H1 (cell line): ENCODE measurements around the gene IGSF9. TPM values are rescaled to one million over a fixed set of nuclear protein-coding genes. Genes with fewer than 3 reads are reported as not detected.

Source experiments
- CTCF ChIA-PET: fragments of 300-600 bp; sonication (Branson Sonifier 250); formaldehyde crosslinking; loops from one replicate; lab custom pipeline; 2021; ENCODE audit not compliant: partially characterized antibody; lab: Charles Lee
- POLR2A ChIA-PET: fragments of 300-600 bp; sonication (Branson Sonifier 250); formaldehyde crosslinking; loops from one replicate; lab custom pipeline; 2021; ENCODE audit warnings: inconsistent platforms; ENCODE audit not compliant: partially characterized antibody; lab: Charles Lee
- DNase-seq, 2 experiments: peaks; one replicate each; pipeline versions ENCODE4 v3.0.0 to v3.0.0-alpha.2; 2010 to 2022; ENCODE audit warnings: low spot score in 2 of 2, low read depth in 1 of 2, mixed read lengths in 1 of 2
- FAIRE-seq: peaks from 2 replicates; lab custom pipeline; 2011; peaks lifted over from hg19 to GRCh38; lab: Jason Lieb, UNC
- H2AFZ ChIP-seq: 2 replicates; pipeline ENCODE4 v1.8.1; 2012; ENCODE audit warnings: low read length, inconsistent platforms
- H2AK5ac ChIP-seq: 2 replicates; pipeline ENCODE4 v1.6.1; 2013; ENCODE audit warnings: low read depth, low read length
- H2BK120ac ChIP-seq: replicated peaks from 2 replicates; pipeline ENCODE3; 2013; ENCODE audit warnings: low read depth, low read length, inconsistent platforms
- H2BK12ac ChIP-seq: 2 replicates; pipeline ENCODE4 v1.6.1; 2013; ENCODE audit warnings: low read depth, low read length
- H2BK15ac ChIP-seq: 2 replicates; pipeline ENCODE4 v1.6.1; 2013; ENCODE audit warnings: low read length
- H2BK20ac ChIP-seq: 2 replicates; pipeline ENCODE4 v1.6.1; 2013; ENCODE audit warnings: low read length
- H2BK5ac ChIP-seq: 2 replicates; pipeline ENCODE4 v1.6.1; 2013; ENCODE audit warnings: low read depth, low read length
- H3K14ac ChIP-seq: 2 replicates; pipeline ENCODE4 v1.6.1; 2013; ENCODE audit warnings: inconsistent platforms; ENCODE audit not compliant: insufficient read length
- H3K18ac ChIP-seq: 2 replicates; pipeline ENCODE4 v1.6.1; 2013; ENCODE audit warnings: low read length; ENCODE audit errors: extremely low read depth
- H3K23ac ChIP-seq: 2 replicates; pipeline ENCODE4 v1.6.1; 2013; ENCODE audit warnings: inconsistent platforms; ENCODE audit not compliant: insufficient read length
- H3K23me2 ChIP-seq: 2 replicates; pipeline ENCODE4 v1.6.1; 2013; ENCODE audit warnings: low read depth, low read length
- H3K27ac ChIP-seq: 2 replicates; pipeline ENCODE4 v1.6.1; 2011; ENCODE audit warnings: low read depth, low read length, inconsistent platforms
- H3K27me3 ChIP-seq, 4 experiments: replicated peaks in 1 of 4; 1 replicate in 1 of 4; 2 replicates in 3 of 4; pipeline versions ENCODE4 v1.6.1 to v1.8.1; 2011 to 2013; ENCODE audit warnings: low read length in 3 of 4, mild to moderate bottlenecking in 3 of 4, inconsistent platforms in 2 of 4, mixed read lengths in 2 of 4, moderate library complexity in 1 of 4; ENCODE audit not compliant: control insufficient read depth in 3 of 4, insufficient read depth in 3 of 4; ENCODE audit errors: extremely low read depth in 1 of 4
- H3K36me3 ChIP-seq, 4 experiments: 2 replicates each; pipeline versions ENCODE4 v1.6.1 to v1.8.1; 2011 to 2013; ENCODE audit warnings: mild to moderate bottlenecking in 4 of 4, low read length in 3 of 4, moderate library complexity in 2 of 4, control low read depth in 1 of 4, inconsistent platforms in 1 of 4; ENCODE audit not compliant: insufficient read depth in 4 of 4, control insufficient read depth in 2 of 4
- H3K4ac ChIP-seq: replicated peaks from 2 replicates; pipeline ENCODE3; 2013; ENCODE audit warnings: low read length, low read depth, mixed read lengths, inconsistent platforms; ENCODE audit not compliant: insufficient read length
- H3K4me1 ChIP-seq, 4 experiments: replicated peaks in 1 of 4; 1 replicate in 1 of 4; 2 replicates in 3 of 4; pipeline versions ENCODE4 v1.6.1 to v1.8.1; 2011 to 2013; ENCODE audit warnings: low read length in 3 of 4, inconsistent platforms in 2 of 4, mixed read lengths in 1 of 4; ENCODE audit not compliant: insufficient read depth in 4 of 4, control insufficient read depth in 3 of 4
- H3K4me2 ChIP-seq, 2 experiments: 2 replicates each; pipeline versions ENCODE4 v1.6.1 to v1.8.1; 2011 to 2013; ENCODE audit warnings: low read depth in 2 of 2, low read length in 2 of 2, control low read depth in 1 of 2, inconsistent platforms in 1 of 2, mild to moderate bottlenecking in 1 of 2; ENCODE audit not compliant: insufficient read depth in 1 of 2
- H3K4me3 ChIP-seq, 4 experiments: fragments of 200-600, 300-600 bp in 1 of 4; sonication (generic), shearing (Covaris generic), sonication (Bioruptor Twin) in 1 of 4; 2 replicates each; pipeline versions ENCODE4 v1.5.1 to v1.8.1; 2011 to 2016; ENCODE audit warnings: low read length in 4 of 4, low read depth in 3 of 4, control low read depth in 2 of 4, inconsistent platforms in 2 of 4, mild to moderate bottlenecking in 2 of 4, mixed read lengths in 1 of 4, moderate library complexity in 1 of 4; ENCODE audit not compliant: insufficient read depth in 2 of 4; ENCODE audit errors: extremely low read depth in 1 of 4
- H3K56ac ChIP-seq: replicated peaks from 2 replicates; pipeline ENCODE3; 2013; ENCODE audit warnings: low read depth, mild to moderate bottlenecking, mixed read lengths, low read length, inconsistent platforms; ENCODE audit not compliant: insufficient read length
- H3K79me1 ChIP-seq: 2 replicates; pipeline ENCODE4 v1.6.1; 2013; ENCODE audit warnings: low read depth, low read length, control low read depth
- H3K79me2 ChIP-seq, 2 experiments: 2 replicates each; pipeline versions ENCODE4 v1.6.1 to v1.8.1; 2012 to 2013; ENCODE audit warnings: low read length in 2 of 2, mild to moderate bottlenecking in 2 of 2, inconsistent platforms in 1 of 2; ENCODE audit not compliant: insufficient read depth in 2 of 2, control insufficient read depth in 1 of 2
- H3K9ac ChIP-seq, 4 experiments: replicated peaks in 1 of 4; 1 replicate in 1 of 4; 2 replicates in 3 of 4; pipeline versions ENCODE4 v1.6.1 to v1.8.1; 2011 to 2013; ENCODE audit warnings: low read depth in 3 of 4, low read length in 3 of 4, control low read depth in 2 of 4, mild to moderate bottlenecking in 2 of 4, moderate library complexity in 2 of 4, inconsistent platforms in 1 of 4; ENCODE audit errors: extremely low read depth in 1 of 4
- H3K9me3 ChIP-seq, 2 experiments: 2 replicates each; pipeline versions ENCODE4 v1.6.1 to v1.8.1; 2012 to 2013; ENCODE audit warnings: mild to moderate bottlenecking in 2 of 2, moderate library complexity in 2 of 2, control low read depth in 1 of 2, inconsistent platforms in 1 of 2, low read depth in 1 of 2, low read length in 1 of 2, mixed read lengths in 1 of 2; ENCODE audit not compliant: insufficient read depth in 2 of 2
- H4K20me1 ChIP-seq, 2 experiments: replicated peaks in 1 of 2; 2 replicates each; pipeline versions ENCODE3 to v1.8.1; 2011 to 2013; ENCODE audit warnings: inconsistent platforms in 2 of 2, low read length in 2 of 2, mild to moderate bottlenecking in 1 of 2; ENCODE audit not compliant: insufficient read depth in 2 of 2, control insufficient read depth in 1 of 2
- H4K5ac ChIP-seq: 2 replicates; pipeline ENCODE4 v1.6.1; 2013; ENCODE audit warnings: low read length, low read depth, mixed read lengths, inconsistent platforms; ENCODE audit not compliant: insufficient read length
- H4K8ac ChIP-seq: 2 replicates; pipeline ENCODE4 v1.8.0; 2013; ENCODE audit warnings: mild to moderate bottlenecking, moderate library complexity, low read length, inconsistent platforms; ENCODE audit not compliant: insufficient read depth; ENCODE audit errors: extremely low read depth
- H4K91ac ChIP-seq: replicated peaks from 2 replicates; pipeline ENCODE3; 2013; ENCODE audit warnings: low read length, mixed read lengths, inconsistent platforms; ENCODE audit not compliant: insufficient read length
- JUND ChIP-seq: IDR thresholded peaks from 2 replicates; pipeline ENCODE4 v1.6.1; 2011; ENCODE audit warnings: mild to moderate bottlenecking, improper control_type of control experiment, low read length
- MAFK ChIP-seq: IDR thresholded peaks from 2 replicates; pipeline ENCODE4 v1.6.1; 2012; ENCODE audit warnings: low read depth, mild to moderate bottlenecking, improper control_type of control experiment, low read length
- TEAD4 ChIP-seq: IDR thresholded peaks from 2 replicates; pipeline ENCODE4 v1.6.1; 2012; ENCODE audit warnings: low read depth, low read length, inconsistent platforms, mixed read lengths
- WGBS, 2 experiments: shearing (Covaris generic) in 1 of 2; methylation state at CpG; one replicate each; pipeline versions ENCODE4 v1.1.6 to v1.1.7; 2013 to 2015; ENCODE audit warnings: low lambda C conversion rate in 2 of 2, mixed read lengths in 2 of 2, inconsistent platforms in 1 of 2, low coverage in 1 of 2, missing lambda C conversion rate in 1 of 2; ENCODE audit not compliant: insufficient replicate concordance in 2 of 2, insufficient coverage in 1 of 2, insufficient read length in 1 of 2; ENCODE audit errors: extremely low coverage in 1 of 2, missing lambda C conversion rate in 1 of 2; 5-methylcytosine and 5-hydroxymethylcytosine counted together
- polyA plus RNA-seq, 7 experiments: library from polyadenylated mRNA; depleted of rRNA in 3 of 7; stranded (reverse) in 5 of 7; unstranded in 2 of 7; fragments of >200 nt in 5 of 7; fragments of 200-250 nt in 2 of 7; gene quantifications; 1 replicate in 5 of 7; 2 replicates in 1 of 7; 4 replicates in 1 of 7; pipeline versions ENCODE4 v1.2.1 to v1.2.3, GENCODE V29; 2011 to 2013; ENCODE audit warnings: missing spikeins in 2 of 7, mixed read lengths in 2 of 7
- total RNA-seq: library from RNA; stranded (reverse); fragmentation: NEBNext Ultra II Directional; extraction: Animal tissue kit (Norgen Biotek cat#: 25700); gene quantifications from 2 replicates; pipeline ENCODE4 v1.2.1, GENCODE V29; 2021

IGSF9 gene
- total and polyA plus RNA-seq, 2 of the 8 experiments (the other 6 are each of a cell fraction or from before 2014, with no cell fraction given) = 10.9 to 28.1 TPM

DNA sequence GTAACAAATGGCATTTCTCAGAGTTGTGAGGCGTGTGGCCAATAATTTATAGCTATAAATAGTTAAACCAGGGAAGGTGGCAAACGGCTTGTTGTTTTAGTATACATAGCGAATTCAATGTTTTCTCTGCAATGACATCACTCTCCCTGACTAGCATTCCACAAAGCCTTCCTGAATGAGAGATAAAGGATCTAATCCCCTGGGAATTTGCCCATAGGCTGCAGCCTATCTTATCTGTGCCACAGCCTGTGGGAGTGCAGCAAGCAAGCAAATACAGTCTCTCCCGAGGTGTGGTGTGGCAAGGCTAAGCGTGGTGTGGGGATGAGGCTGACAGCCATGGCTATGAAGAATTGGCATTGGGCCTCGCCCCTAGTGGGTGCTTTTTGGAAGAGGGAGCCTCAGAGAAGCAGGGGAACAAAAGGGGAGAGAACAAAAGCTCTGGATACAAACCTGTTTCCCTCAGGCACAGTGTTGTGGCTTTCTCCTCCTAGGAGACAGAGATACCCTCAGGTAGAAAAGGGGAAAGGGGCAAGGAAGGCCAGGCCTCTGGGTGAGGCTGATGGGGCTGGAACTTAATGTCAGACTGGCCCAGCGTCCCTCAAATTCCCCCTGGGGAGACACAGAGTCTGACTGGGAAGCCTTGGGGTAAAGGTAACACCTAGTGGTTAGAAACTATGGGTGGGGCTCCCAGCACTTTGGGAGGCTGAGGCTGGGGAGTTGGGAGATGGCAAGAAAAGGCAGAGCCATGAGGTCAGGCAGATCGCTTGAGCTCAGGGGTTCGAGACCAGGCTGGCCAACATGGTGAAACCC, 29.0 kb downstream of the IGSF9 start:
- H3K23me2 ChIP-seq = no peaks in the 10 kb centered on the region
- peak overlapping the region; percentile 10; the same call in 1 of the 2 replicates for H2AK5ac ChIP-seq
- H4K5ac ChIP-seq = no peak overlapping the region
- ChIA-PET CTCF (interaction anchor here (0.6 to 7.5 kb wide), 15 partner anchors 7 to 126 kb away, joined by 3 to 43 read pairs (median 4); partner anchors contain the start of genes FCRL6 and IGSF9), POLR2A (interaction anchor here (1.1 to 3.0 kb wide), 4 partner anchors 8 to 114 kb away, joined by 3 to 14 read pairs (median 4); partner anchors contain the start of genes CFAP45 and TAGLN2)
- DNase-seq (no peak), FAIRE-seq (no peak)
- no peak overlapping the region; the same call in 1 of the 2 replicates for H3K18ac ChIP-seq
- H3K23ac ChIP-seq = no peak overlapping the region
- peak overlapping the region; percentile 6; the same call in 1 of the 2 replicates for H2BK20ac ChIP-seq
- peak overlapping the region; percentile 81; the same call in 1 of the 2 replicates for H4K8ac ChIP-seq
- H3K27ac ChIP-seq = peak overlapping the region; percentile 58
- H3K4ac ChIP-seq = peak overlapping the region; percentile 75
- peaks cover 9 to 23% (median 15%) of the 10 kb centered on the region in 4 experiments for H3K4me1 ChIP-seq
- H3K27me3 ChIP-seq = no peaks in the 10 kb centered on the region
- no peaks in the 10 kb centered on the region for H3K79me1 ChIP-seq
- H3K4me2 ChIP-seq = peak overlapping the region in 1 of 2 experiments; percentile 6; a peak in 1 of 4 replicates
- no peaks in the 10 kb centered on the region for H3K9me3 ChIP-seq
- H3K4me3 ChIP-seq = no peak overlapping the region
- no peak overlapping the region for H2AFZ ChIP-seq
- H3K14ac ChIP-seq = no peak overlapping the region
- H2BK15ac ChIP-seq = peak overlapping the region; percentile 65; the same call in 1 of the 2 replicates
- TF ChIP-seq MAFK = no peak
- TF ChIP-seq TEAD4 = peak; percentile 23; the same call in 1 of the 2 replicates
- 0 out of 2 replicates have a peak, but pooled peaks have one; percentile 54 for TF ChIP-seq JUND
- peak overlapping the region in 2 of 4 experiments; percentile 42 to 48; a peak in 4 of 7 replicates for H3K9ac ChIP-seq
- H3K36me3 ChIP-seq = peaks cover 0 to 16% (median 2%) of the 10 kb centered on the region in 4 experiments; a peak in 4 of 8 replicates
- no peak overlapping the region for H2BK120ac ChIP-seq
- no peak overlapping the region for H4K91ac ChIP-seq
- no peak overlapping the region for H3K56ac ChIP-seq
- H2BK12ac ChIP-seq = 0 out of 2 replicates have a peak overlapping the region, but pooled peaks have one; percentile 52
- 73% methylated on average over 9 of the region's 9 CpGs; no CpG with 5 or more reads in 1 of the 2 experiments for whole genome bisulfite sequencing, 2 experiments
- no peaks in the 10 kb centered on the region for H4K20me1 ChIP-seq
- H2BK5ac ChIP-seq = no peak overlapping the region; the same call in 1 of the 2 replicates
- H3K79me2 ChIP-seq = 0 out of 4 replicates have a peak, but pooled peaks cover 0 to 2% of the 10 kb centered on the region in 2 experiments
